Fibroblast of skin of left quadriceps (primary cell): ENCODE data around the gene PHKA2.

Experiments
- DNase-seq, 2 experiments: peaks; one replicate each; pipeline ENCODE4 v3.0.0-alpha.2; 2013; ENCODE audit warnings: low read depth in 2 of 2

The PHKA2 gene

DNA sequence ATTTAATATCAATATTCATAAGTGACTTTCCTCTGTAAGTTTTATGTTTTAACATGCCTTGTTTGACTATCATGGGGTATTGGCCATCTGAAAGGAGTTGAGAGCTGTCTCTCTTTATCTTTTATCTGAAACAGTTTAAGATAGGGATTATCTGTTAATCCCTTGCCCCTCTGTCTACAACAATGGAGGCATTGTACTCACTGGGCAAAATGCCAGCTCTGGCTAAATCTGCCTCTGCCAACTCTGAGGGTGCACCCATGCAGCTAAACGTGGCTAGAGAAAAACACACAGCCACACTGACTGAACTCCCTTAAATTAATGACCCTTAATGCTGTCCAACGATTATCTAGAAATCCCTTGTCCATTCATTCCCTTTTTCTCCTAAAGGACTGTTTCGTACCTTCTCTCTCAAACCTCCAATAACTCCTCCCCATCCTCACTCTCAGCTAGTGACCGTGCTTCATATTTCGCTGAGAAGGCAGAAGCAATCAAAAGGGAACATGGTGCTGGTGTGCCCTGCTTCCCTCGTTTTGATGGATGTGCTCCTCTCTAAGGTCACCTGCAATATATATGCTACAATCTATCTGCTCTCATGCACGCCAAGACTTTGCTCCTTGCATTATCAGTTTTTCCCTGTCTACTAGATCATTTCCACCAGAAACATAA is 10.3 kb downstream of the PHKA2 start:
- DNase-seq, result no peak

DNA sequence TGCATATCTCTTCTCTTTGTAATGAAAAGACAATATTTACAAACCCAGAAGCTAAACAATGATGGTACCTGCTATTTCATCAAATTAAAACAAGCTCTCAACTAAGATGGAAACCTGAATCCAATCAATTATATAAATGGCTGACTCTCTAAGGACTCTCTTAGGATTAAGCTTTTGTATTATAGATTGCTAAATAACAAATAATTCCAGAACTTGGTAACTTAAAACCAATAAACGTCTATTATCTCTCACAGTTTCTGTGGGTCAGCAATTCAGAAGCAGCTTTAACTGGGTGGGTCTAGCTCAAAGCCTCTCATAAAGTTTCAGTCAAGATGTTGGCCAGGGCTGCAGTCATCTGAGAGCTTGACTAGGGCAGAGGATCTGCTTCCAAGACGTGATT is 12.4 kb downstream of the PHKA2 start:
- no peak for DNase-seq

DNA sequence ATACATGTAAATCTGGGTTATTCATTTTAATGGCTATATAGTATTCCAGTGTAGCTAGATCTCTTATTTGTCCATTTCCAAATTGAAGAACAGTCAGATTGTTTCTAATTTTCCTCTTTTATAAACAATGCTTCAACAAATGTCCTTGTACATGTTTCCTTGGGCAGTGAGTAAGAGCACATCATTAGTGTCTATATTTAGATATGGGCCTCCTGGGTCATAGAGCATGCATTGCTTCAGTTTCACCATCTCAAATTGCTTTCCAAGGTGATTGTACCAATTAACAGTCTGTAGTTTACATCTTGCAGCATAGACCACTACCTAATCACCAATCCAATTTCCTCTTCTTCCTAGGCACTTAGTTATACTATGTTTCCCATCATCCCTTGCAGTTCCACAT is 13.4 kb downstream of the PHKA2 start:
- DNase-seq, result no peak

DNA sequence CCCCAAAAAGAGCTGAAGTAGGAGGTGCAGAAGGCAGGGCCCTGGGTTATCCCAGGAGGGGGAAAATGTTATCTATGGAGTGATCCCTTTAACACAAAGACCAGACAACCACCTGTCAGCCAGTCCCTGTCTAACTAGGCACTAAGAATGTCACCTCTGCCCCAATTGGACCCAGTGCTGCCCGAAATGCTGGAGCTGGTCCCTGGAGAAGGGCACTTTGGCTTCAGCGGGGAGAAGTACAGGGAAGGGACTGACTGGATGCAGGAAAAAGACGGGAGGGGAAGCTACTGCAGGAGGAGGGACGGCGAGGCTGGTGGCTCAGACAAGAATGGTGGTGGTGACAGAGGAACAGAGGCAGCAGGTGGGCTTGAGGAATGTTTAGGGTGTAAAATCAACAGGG is 17.3 kb downstream of the PHKA2 start:
- DNase-seq, result no peak

DNA sequence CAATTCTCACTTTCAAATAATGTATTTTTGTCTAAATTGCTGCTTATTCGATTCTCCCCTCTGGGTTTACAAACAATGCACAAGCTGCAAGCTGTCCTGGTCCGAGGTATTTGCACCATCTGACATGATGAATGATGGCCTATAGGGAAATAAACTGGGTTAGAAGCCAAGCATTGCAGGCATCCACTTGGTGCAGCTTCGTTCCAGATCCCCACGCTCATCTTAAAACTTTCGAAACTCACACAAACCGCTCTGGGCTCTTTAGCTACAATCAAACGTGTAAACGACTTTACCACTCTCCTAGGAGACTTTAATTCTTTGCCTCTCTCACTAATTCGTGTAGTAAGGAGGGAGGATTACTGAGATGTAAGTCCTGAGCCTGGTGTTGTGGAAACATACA is 19.0 kb downstream of the PHKA2 start:
- DNase-seq, result no peak

DNA sequence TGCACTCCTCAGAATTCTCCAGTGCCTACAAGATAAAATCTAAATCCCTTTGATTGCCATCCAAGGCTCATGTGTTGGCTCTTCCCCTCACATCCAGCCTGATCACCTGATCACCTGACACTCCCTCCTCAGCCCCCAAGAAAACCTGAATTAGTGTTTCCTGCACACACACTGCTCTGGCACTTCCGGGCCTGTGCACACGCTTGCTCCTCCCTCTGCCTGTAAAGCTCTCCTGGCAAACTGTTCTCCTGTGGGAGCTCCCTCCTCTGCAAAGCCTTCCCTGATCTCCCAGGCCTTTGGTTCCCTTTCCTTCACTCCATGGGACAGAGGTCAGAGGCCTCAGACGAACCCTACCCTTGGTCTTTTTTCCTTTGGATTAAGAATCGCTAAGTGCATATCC is 19.9 kb downstream of the PHKA2 start:
- DNase-seq, result no peak

DNA sequence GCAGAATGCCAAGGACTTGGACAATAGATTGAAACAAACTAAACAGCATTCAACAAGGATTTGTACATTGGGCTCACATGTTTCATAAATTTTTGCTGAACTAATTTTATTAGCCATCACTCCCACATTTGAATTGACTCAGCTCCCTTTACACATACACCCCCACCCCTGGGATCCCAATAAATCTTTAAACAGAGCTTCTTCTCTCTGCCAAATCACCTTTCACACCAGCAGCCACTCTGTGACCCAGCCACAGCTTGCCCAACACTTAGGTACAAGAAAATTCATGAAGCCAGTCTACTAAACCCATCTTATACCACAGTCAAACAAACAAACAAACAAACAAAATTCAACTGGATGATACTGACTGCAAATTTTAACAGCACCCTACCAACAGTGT is 21.6 kb downstream of the PHKA2 start:
- DNase-seq, result no peak

DNA sequence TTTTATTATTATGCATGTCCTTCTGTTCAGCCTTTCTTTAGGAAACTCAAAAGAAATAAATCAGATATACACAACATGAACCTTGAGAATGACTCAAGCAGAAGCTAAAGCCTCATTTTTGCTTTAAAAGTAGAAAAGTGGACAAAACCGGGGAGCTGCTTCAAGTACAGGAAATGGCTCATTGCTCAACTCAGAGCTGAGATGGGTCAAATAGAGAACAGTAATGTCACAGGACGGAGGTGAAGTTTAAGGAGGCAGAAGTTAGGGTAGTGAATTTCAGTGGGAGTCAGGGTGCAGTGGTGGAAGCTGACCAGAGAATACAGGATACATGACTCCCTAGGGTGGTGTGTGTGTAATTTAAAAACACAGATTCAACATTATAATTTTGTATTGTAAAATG is 22.2 kb downstream of the PHKA2 start:
- no peak for DNase-seq

DNA sequence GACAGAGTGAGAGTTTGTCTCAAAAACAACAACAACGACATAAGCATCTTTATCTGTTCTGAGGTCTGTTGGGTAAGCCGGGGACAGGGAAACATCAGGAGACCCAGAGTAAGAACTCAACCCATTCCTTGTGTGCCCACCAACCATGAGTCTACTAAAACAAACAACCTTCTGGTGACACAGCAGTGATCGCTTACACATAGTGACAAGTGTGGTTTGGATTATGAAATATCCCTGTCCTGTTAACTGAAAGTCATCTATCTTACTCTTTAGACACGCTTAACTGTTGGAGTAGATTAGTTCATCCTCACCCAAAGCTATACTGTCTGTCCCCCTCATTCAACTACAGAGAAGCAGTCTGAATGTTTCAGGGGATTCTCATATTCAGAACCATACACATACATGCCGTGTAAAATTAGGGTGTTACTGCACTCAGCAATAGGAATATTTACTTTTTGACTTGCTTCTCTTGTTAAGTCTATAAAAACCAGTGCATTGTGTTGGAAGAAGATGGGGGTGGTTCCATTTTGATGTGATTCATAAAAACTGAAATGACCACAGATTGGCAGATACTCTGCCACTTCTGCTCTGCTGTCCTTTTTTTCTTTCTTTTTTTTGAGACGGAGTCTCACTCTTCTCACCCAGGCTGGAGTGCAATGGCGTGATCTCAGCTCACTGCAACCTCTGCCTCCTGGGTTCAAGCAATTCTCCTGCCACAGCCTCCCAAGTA is 27.4 kb downstream of the PHKA2 start:
- DNase-seq, result no peak

DNA sequence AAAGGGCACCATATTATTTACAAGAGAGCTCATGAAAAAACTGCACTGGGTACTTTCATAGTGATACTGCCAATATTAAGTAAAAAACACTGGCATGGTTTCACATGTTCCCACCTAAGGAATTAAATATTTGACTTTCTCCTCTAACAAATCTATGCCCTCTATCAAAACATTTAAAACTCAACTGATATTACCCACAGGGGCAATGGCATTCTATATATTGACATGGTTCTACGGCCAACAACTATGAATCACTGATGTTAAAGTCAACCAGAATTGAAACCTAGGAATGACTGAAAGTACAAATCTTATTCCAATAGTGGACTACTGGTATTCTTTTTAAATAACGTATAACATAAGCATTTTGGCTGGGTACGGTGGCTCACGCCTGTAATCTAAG is 28.2 kb downstream of the PHKA2 start:
- no peak for DNase-seq

DNA sequence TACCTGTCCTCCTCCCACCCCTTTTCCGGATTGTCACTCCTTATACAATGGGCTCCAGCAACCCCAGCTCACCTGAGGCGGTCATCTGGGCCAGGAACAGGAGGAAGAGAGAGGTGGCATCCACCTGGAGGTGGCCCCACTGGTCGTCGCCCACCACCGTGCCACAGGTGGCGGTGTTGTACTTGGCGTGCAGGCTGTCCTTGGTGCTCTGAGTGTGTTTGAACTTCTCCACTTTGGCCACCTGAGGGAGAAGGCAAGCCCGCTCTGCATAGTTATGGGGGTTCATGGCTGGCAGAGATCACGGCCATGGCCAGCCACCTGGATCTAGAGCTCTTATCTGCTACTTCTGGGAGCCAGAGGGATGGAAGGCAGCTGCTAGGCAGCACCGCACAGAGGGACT is 32.9 kb downstream of the PHKA2 start:
- no peak for DNase-seq

DNA sequence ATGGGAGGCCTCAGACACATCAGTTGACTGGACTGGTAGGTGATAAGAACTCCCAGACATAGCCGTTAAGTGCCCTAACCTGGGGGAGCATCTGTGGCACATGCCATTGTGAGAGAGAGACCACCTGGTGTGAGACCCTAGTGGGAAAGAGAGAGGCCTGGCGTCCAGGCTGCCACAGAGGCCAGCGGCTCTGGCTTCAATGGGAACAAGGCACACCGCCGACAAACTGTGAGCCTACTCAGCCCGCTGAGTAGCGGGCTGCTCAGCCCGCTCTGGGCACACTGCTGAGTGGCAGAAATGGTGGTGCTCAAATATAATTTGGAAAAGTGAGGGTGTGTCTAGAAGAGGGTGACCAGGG is 34.0 kb downstream of the PHKA2 start:
- no peak for DNase-seq

DNA sequence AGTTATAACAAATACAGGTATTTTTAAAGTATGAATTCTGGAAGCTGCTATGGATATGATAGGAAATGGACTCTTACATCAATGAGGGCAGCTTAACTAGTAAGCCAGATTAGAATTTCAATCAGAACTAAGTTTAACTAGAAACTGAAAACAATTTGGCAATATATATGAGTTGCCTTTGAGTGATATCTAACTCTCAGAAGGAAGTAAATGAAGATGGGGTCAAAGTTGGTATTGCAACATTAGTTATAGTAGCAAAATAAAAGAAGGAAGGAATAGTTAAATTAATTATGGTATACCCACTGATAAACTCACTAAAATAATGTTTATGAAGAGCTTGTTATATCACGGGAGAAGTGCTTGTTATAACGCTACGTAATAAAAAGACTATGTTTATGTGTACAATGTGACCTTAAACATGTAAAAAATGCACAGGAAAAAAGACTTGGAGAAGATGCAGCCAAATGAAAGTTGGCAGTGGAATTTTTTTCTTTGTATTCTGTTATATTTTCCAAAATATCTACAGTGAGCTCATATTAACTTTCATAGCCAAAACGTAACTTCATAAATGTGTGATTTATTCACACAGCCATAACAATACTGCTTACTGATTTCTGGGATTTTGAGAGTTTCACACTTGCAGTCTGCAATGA is 34.5 kb downstream of the PHKA2 start:
- no peak for DNase-seq

DNA sequence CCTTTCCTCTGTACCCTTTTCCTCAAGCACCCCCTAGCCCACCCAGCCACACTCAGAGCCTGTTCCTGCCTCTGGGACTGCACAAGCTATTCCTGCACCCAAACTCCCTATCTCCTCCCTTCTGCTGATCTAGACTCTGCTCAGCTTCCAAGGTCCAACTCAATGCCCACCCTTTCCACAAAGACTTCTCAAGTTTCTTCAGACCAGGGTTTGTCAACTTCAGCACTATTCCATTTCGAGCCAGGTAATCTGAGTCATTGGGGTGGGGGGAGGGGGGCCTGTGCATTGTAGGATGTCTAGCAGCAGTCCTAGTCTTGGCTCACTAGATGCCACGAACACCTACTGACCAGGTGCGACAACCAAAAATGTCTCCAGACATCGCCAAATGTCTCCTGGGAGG is 37.3 kb downstream of the PHKA2 start:
- no peak for DNase-seq

DNA sequence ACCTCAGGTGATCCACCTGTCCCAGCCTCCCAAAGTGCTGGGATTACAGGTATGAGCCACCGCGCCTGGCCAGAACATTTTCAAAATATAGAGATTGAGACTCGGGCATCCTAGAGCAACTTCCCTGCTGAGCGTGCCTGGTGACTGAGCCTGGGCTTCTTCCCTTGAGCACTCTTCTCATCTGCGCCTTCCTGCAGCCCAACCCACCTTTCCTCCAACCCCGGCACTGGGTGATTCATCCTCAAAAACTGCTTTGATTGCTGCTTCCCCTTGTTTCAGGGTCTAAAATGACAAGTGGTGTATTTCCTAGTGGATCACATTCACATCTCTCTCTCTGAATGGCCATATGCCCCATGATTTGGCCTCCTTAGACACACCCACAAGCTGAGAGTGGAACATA is 37.8 kb downstream of the PHKA2 start:
- DNase-seq, result no peak

DNA sequence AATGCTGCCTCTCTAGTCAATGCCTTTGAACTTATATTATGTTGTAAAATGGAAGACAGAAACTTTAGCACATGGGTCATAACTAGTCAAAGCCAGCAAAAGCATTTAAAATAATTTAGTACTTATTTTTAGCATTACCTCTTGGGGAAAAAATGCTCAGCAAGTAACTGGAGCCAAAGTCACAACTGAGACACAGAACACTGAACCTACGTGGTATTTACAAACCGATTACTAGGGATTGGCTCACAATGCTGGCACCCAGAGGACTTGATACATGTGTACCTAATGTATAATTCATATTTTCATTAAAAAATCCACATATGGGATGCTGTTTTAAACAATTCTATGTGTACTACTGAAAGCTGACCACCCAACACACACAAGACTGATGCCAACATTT is 38.4 kb downstream of the PHKA2 start:
- DNase-seq, result no peak

DNA sequence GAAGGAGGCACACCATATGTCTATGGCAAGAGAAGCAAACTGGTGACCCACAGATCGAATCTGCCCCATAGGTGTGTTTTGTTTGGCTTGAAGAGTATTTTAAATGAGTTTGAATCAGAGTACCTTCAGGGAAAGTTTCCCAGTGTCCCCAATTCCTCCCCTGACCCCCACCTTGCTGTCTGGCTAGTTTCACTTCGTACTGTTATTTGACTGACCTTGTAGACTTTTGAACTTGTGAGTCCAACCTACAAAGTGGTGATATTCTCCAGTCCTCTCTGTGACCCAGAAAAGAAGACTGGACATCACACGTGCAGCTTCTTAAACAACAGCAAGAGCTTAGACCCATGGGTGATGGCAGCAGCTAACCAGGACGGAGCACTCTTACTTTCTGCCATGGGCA is 39.4 kb downstream of the PHKA2 start:
- no peak for DNase-seq

DNA sequence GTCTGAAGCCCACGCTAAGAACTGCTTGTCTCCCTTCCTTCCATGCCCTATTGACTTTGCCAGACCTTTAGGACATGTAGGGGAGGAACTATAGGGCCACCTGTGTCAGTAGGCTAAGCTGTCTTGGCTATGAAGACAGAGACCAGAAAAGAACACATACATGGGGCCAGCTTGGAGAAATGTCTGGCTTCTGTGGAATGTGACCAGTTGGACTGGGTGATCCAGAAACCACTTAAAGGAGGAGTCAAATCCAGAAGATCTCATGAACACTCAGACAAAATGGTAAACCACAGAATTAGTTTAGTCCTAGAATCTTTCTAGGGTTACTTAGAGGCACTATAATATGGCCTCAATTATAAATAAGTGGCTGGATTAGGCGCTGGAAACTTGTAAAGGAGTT is 42.0 kb downstream of the PHKA2 start:
- no peak for DNase-seq

DNA sequence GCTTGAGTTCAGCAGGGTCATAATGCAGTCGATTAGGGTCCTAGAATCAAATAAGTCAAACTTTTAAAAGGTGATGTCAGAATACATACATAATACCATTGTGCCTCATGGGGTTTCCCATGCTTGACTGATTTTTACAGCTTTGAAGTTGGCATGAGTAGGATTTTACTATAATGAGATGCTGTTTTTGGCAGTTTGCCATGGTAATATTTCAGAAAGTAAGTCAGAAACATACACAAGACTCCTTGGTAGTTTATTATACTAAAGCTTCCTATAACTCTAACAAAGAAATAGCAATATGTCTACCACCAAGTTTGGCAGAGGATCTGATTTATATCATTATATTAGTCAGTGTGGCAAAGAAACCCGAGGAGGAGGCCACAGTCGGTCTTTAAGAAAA is 45.2 kb downstream of the PHKA2 start:
- no peak for DNase-seq

DNA sequence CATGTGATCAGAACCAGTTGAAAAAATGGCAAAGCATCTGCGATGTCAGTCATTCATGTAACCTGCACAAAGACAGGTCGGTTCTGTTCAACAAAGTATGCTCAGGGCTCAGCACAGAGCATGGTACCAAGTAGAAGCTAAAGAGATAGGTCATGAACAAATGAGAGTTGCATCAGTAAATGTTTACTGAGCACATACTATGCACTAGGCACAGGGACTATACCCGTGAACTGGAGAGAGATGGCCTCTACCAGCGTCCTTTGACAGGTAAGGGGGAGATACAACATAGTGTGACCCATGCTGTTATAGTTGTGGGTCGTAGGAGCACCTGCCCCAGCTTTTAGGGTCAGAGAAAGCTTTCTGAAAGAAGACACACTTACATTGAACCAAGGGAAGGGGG is 46.7 kb downstream of the PHKA2 start:
- DNase-seq, result no peak

DNA sequence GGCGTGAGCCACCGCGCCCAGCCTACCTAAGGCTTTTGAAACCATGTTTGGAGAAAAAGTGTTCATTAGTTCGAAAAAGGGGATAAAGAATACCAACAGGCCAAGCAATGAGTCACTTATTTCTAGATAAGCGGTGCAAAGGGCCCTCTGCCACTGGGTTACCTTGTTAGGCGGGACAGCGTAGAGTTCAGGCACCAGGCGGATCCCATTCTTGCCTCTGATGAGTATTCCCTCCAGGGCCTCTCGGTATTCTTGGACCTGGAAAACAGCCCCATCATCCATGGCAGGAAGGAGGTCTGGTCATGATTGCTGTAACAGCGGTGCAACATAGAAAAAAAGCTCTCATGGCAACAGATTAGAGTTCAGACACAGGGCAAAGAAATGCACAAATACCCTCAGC is 48.0 kb downstream of the PHKA2 start:
- DNase-seq, result no peak

DNA sequence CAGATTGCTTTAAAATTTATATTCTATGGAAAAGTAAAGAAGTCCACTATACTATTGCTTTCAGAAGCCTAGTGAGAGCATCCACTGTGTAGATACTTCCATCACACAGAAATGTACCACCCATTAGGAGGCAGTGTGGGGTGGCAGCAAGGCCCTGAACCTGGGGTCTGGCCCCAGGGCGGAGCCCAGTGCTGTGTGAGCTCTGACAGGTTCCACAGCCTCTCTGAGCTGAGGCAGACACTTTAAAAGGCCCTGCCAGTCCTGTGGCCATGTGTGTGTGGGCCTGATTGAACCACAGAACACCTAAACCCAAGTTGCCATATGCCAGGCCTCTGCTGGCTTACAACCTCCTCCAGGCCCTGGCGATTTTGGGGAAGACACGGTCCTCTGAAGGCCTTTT is 49.2 kb downstream of the PHKA2 start:
- no peak for DNase-seq

DNA sequence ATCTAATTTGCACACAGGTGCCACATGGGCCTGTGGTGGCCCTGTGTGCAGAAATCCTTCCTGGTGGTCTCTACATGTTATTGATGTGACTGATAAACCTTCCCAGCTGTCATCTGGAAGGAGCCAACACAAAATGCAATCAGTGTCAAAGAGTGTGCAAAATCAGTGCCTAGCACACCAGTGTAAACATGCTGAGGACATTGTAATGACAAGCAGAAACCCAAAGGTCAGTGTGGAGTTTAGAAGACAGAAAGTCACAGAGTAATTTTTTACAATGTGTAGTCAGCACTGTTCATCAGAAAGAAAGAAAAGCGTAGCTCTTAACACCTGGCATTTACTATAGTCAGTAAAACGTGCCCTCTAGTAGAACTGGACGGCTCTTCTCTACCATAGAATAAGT is 50.3 kb downstream of the PHKA2 start:
- DNase-seq, result no peak

DNA sequence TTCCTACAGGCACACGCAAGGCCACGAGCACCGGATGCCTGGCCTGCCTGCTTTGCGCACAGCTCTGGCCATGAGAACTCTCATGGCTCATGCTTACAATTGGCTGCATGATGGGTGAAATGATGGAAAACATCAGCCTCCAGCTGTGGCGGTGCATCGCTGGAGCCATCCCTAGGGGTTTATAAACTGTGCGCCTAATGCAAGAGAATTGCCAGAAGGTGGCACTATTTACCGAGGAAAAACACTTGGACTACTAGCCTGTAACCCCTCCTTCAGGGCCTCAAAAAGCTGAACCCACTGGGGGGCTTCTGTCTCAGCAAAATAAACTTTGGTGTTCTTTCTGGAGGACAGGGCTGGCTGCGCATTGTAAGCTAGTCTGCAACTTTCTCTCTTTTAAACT is 51.9 kb downstream of the PHKA2 start:
- DNase-seq, result no peak
